Effector memory CD8-positive, alpha-beta T cell (primary cell): ENCODE measurements around the gene TRAF3.
"Not testable (repeated sequence)": the region's sequence is repeated elsewhere in the genome, so short reads cannot be mapped to it uniquely, and the experiment has no call there.

ENCODE experiments used
- ATAC-seq: fragments of 150-1000 bp; cut with Tn5 transposase; replicated peaks from 2 replicates; pipeline ENCODE4 v1.10.0; 2021; ENCODE audit warnings: mild to moderate bottlenecking, moderate library complexity
- DNase-seq, 3 experiments: peaks; one replicate each; pipeline ENCODE4 v3.0.0; 2021
- H3K27ac Mint-ChIP-seq, 2 donors: one replicate each; pipeline ENCODE4 v1.8.0; 2022; ENCODE audit warnings: mild to moderate bottlenecking in 2 of 2, mixed read lengths in 2 of 2, moderate library complexity in 2 of 2
- H3K27me3 Mint-ChIP-seq, 2 donors: one replicate each; pipeline ENCODE4 v1.8.0; 2022; ENCODE audit warnings: mixed read lengths in 2 of 2
- H3K36me3 Mint-ChIP-seq: one replicate; pipeline ENCODE4 v1.8.0; 2022; ENCODE audit warnings: mild to moderate bottlenecking, moderate library complexity, mixed read lengths; ENCODE audit not compliant: insufficient read depth
- H3K4me1 Mint-ChIP-seq, 2 donors: one replicate each; pipeline ENCODE4 v1.8.0; 2022; ENCODE audit warnings: low read depth in 2 of 2, mixed read lengths in 2 of 2
- H3K4me3 Mint-ChIP-seq, 2 donors: one replicate each; pipeline ENCODE4 v1.8.0; 2022; ENCODE audit warnings: mild to moderate bottlenecking in 2 of 2, mixed read lengths in 2 of 2, moderate library complexity in 2 of 2
- H3K9me3 Mint-ChIP-seq, 2 donors: one replicate each; pipeline ENCODE4 v1.8.0; 2022; ENCODE audit warnings: mixed read lengths in 2 of 2

The TRAF3 gene

GRCh38 chr14:102760496-102761193 lies 16.6 kb upstream of the TRAF3 start:
- Mint-ChIP-seq H3K27me3 (peaks cover 15 to 21% of the 10 kb centered on the region in 2 donors), H3K36me3 (no peaks in the 10 kb centered on the region), H3K9me3 (no peaks in the 10 kb centered on the region), H3K27ac (no peak overlapping the region), H3K4me1 (peaks cover 0 to 2% of the 10 kb centered on the region in 2 donors), H3K4me3 (no peak overlapping the region)
- no peak for DNase-seq
- ATAC-seq = no peak

GRCh38 chr14:102761206-102761605 lies 16.0 kb upstream of the TRAF3 start:
- DNase-seq (no peak), ATAC-seq (no peak)
- H3K27ac Mint-ChIP-seq = no peak overlapping the region
- H3K36me3 Mint-ChIP-seq = no peaks in the 10 kb centered on the region
- H3K9me3 Mint-ChIP-seq = no peaks in the 10 kb centered on the region
- H3K4me1 Mint-ChIP-seq = peaks cover 0 to 2% of the 10 kb centered on the region in 2 donors
- peaks cover 18 to 21% of the 10 kb centered on the region in 2 donors for H3K27me3 Mint-ChIP-seq
- no peak overlapping the region for H3K4me3 Mint-ChIP-seq

GRCh38 chr14:102764220-102764671 lies 13.0 kb upstream of the TRAF3 start:
- Mint-ChIP-seq H3K27ac (no peak overlapping the region), H3K36me3 (no peaks in the 10 kb centered on the region), H3K27me3 (peaks cover 18 to 21% of the 10 kb centered on the region in 2 donors), H3K4me3 (no peak overlapping the region), H3K9me3 (no peaks in the 10 kb centered on the region), H3K4me1 (peaks cover 0 to 2% of the 10 kb centered on the region in 2 donors)
- ATAC-seq (no peak), DNase-seq (no peak)

- not testable (repeated sequence) for H3K4me1 Mint-ChIP-seq, DNase-seq, H3K36me3 Mint-ChIP-seq, ATAC-seq, H3K4me3 Mint-ChIP-seq, H3K9me3 Mint-ChIP-seq
- peak overlapping the region in 1 of 2 donors; percentile 36 for H3K27ac Mint-ChIP-seq
- peaks cover 18% of the 10 kb centered on the region in 2 donors for H3K27me3 Mint-ChIP-seq
These were observed 11.5 kb upstream of the TRAF3 start for GRCh38 chr14:102765770-102766169.

GRCh38 chr14:102768223-102769048 lies 8.8 kb upstream of the TRAF3 start:
- H3K4me3 Mint-ChIP-seq = no peak overlapping the region
- peak overlapping the region in 1 of 2 donors; percentile 46 for H3K27ac Mint-ChIP-seq

GRCh38 chr14:102769049-102769327 lies 8.3 kb upstream of the TRAF3 start:
- H3K36me3 Mint-ChIP-seq = no peaks in the 10 kb centered on the region
- peaks cover 9 to 11% of the 10 kb centered on the region in 2 donors for H3K27me3 Mint-ChIP-seq
- ATAC-seq (no peak), DNase-seq (no peak)
- no peak overlapping the region for H3K27ac Mint-ChIP-seq
- no peak overlapping the region for H3K4me3 Mint-ChIP-seq
- H3K9me3 Mint-ChIP-seq = no peaks in the 10 kb centered on the region
- H3K4me1 Mint-ChIP-seq = peaks cover 0 to 3% of the 10 kb centered on the region in 2 donors

More at GRCh38 chr14:102768223-102769048, 8.8 kb upstream of the TRAF3 start:
- Mint-ChIP-seq H3K9me3 (no peaks in the 10 kb centered on the region), H3K27me3 (peaks cover 9 to 11% of the 10 kb centered on the region in 2 donors), H3K4me1 (peaks cover 0 to 3% of the 10 kb centered on the region in 2 donors), H3K36me3 (no peaks in the 10 kb centered on the region)
- no peak for DNase-seq
- ATAC-seq = peak; percentile 68

- peaks cover 2 to 8% of the 10 kb centered on the region in 2 donors for H3K4me1 Mint-ChIP-seq
- H3K27ac Mint-ChIP-seq = no peak overlapping the region
- no peaks in the 10 kb centered on the region for H3K36me3 Mint-ChIP-seq
- H3K4me3 Mint-ChIP-seq = no peak overlapping the region
- H3K9me3 Mint-ChIP-seq = no peaks in the 10 kb centered on the region
- DNase-seq (no peak), ATAC-seq (no peak)
- peaks cover 5 to 9% of the 10 kb centered on the region in 2 donors for H3K27me3 Mint-ChIP-seq
These were observed 6.8 kb upstream of the TRAF3 start for GRCh38 chr14:102770147-102771123.

- H3K27ac Mint-ChIP-seq = no peak overlapping the region
- ATAC-seq (no peak), DNase-seq (no peak)
- no peak overlapping the region for H3K4me3 Mint-ChIP-seq
- peaks cover 0 to 9% of the 10 kb centered on the region in 2 donors for H3K27me3 Mint-ChIP-seq
- peaks cover 8% of the 10 kb centered on the region in 2 donors for H3K4me1 Mint-ChIP-seq
- H3K9me3 Mint-ChIP-seq = no peaks in the 10 kb centered on the region
- peaks cover 6% of the 10 kb centered on the region for H3K36me3 Mint-ChIP-seq
These were observed 6.1 kb upstream of the TRAF3 start for GRCh38 chr14:102771144-102771543.

- Mint-ChIP-seq H3K4me3 (no peak overlapping the region), H3K27ac (no peak overlapping the region), H3K36me3 (peaks cover 13% of the 10 kb centered on the region), H3K27me3 (peaks cover 0 to 9% of the 10 kb centered on the region in 2 donors), H3K9me3 (no peaks in the 10 kb centered on the region), H3K4me1 (peaks cover 10 to 12% of the 10 kb centered on the region in 2 donors)
- DNase-seq (no peak), ATAC-seq (no peak)
These were observed 4.3 kb upstream of the TRAF3 start for GRCh38 chr14:102772781-102773570.

DNA sequence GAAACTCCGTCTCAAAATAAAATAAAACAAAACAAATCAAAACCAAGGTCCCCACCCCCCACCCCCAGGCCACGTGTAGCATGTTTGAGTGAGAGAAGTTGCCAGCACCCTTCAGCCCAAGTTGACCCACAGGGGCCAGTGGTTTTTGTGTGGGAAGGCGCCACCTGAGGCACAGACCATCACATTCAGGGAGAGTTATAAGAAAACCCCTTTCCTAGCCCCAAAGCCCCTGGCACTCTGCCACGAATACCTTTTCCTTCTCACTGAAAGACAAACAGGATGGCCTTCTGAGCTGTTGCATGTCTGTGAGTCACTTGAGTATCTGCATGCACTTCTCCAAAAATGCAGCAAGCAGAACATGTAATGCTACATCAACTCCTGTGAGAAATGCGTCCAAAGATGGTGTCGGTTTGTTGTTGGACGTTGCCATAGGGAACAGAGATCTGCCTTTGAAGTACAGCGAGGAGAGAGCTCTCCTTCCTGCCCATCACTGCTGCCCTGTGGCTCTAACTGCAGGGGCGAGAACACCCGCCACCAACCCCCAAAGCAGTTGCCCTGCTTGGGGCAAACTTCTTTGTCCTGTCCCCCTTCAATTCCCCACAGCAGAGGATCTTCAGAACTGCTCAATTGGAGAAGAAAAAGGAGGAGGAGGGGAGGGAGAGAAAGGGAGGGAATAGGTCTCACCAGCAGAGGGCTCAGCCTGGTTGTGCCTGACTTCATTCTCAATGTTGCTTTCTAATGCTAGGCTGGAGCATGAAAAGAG lies 2.7 kb upstream of the TRAF3 start:
- ATAC-seq (peak; percentile 16), DNase-seq (peak; percentile 44 to 62 (median 48))
- Mint-ChIP-seq H3K4me3 (peak overlapping the region in 1 of 2 donors; percentile 13), H3K9me3 (no peaks in the 10 kb centered on the region), H3K27me3 (peaks cover 0 to 9% of the 10 kb centered on the region in 2 donors), H3K27ac (peak overlapping the region in 1 of 2 donors; percentile 96), H3K4me1 (peaks cover 21 to 26% of the 10 kb centered on the region in 2 donors), H3K36me3 (peaks cover 23% of the 10 kb centered on the region)

DNA sequence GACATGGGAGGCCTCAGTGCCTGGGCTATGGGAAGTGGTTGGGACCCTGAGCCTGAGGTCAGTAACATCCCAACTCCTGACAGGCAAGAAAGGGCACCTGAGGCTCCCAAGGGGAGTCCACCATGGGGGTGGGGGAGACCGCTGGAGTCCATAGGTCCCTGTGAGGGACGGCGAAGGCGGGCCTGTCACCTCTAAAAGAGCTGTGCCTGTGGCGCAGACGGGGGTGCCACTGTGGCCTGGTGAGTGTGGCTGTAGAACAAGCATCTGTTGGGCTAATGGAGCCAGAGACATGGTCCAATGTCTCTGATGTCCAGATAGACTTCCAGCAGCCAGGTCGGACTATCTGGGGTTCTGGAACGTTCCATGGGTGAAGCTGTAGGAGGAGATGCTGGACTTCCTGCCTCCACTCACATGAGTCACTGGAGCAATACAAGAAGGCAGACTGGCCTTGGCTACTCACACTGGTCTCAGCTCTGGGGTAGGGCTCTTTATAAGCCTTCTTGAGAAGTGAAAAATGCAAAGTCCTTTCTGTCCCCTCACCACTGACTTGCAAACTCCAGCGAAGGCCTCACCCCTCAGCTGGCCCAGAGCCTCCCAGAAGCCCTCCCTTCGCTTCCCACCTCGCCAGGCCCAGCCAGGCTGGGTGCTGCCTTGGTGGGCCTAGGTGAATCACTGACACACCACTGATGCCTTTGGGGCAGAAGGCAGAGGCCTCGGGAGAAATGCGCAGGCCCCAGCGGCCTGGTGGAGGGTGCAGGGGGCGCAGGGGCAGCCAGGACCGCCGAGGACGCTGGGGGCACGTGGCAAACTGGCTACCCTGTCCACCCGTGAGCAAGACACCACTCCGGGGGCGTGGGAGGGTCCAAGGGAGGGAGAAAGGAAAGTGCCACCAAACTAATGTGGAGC lies 1.1 kb upstream of the TRAF3 start:
- Mint-ChIP-seq H3K27me3 (peaks cover 0 to 3% of the 10 kb centered on the region in 2 donors), H3K9me3 (no peaks in the 10 kb centered on the region), H3K4me3 (peak overlapping the region; percentile 78 to 84), H3K27ac (peak overlapping the region; percentile 90 to 96), H3K4me1 (peaks cover 34 to 40% of the 10 kb centered on the region in 2 donors), H3K36me3 (peaks cover 30% of the 10 kb centered on the region)
- ATAC-seq (no peak), DNase-seq (peak in 1 of 3 experiments; percentile 18)
